Astrocyte (in vitro differentiated cells and primary cell): ENCODE data around the gene RBP5.

Experiments
- CTCF ChIP-seq: IDR thresholded peaks from 2 replicates; pipeline ENCODE4 v1.5.1; 2011; ENCODE audit warnings: low read depth, mild to moderate bottlenecking, inconsistent platforms, low read length, moderate library complexity; ENCODE audit not compliant: insufficient read depth
- EZH2 ChIP-seq: IDR thresholded peaks from 2 replicates; pipeline ENCODE4 v1.6.1; 2012; ENCODE audit warnings: mild to moderate bottlenecking, low read length, inconsistent platforms; ENCODE audit not compliant: insufficient read depth

GRCh38 chr12:7154042-7154441, 25.4 kb upstream of the RBP5 start:
- TF ChIP-seq CTCF: no peak
- TF ChIP-seq EZH2: no peak
